Measurements from ENCODE around the gene USP32. TPM values are rescaled to one million over a fixed set of nuclear protein-coding genes. Genes with fewer than 3 reads are reported as not detected.
"Not testable (repeated sequence)": the region's sequence is repeated elsewhere in the genome, so short reads cannot be mapped to it uniquely, and the experiment has no call there.

The USP32 gene
- total and polyA plus RNA-seq, 2 of the 8 experiments (the other 6 are each of a cell fraction or from before 2014, with no cell fraction given), result 29.6 to 112 TPM

GRCh38 chr17:60379461-60379860 is 12.5 kb downstream of the USP32 start:
- 83% methylated on average over 2 of the region's 3 CpGs; no CpG with 5 or more reads in 1 of the 2 experiments for WGBS, 2 experiments (ENCODE audit: extremely low coverage in 1 of 2, insufficient coverage in 1 of 2, insufficient read length in 1 of 2, insufficient replicate concordance in 2 of 2, low coverage in 1 of 2, low lambda C conversion rate in 2 of 2, missing lambda C conversion rate in 1 of 2)
- H4K5ac ChIP-seq (ENCODE audit: insufficient read length, low read depth, low read length); H2BK5ac ChIP-seq (ENCODE audit: low read depth, low read length); DNase-seq (ENCODE audit: low read depth in 1 of 2, low spot score in 2 of 2); H3K4ac ChIP-seq (replicated peaks; ENCODE audit: insufficient read length, low read depth, low read length); H2BK12ac ChIP-seq (ENCODE audit: low read depth, low read length); H2BK15ac ChIP-seq (ENCODE audit: low read length); H4K91ac ChIP-seq (replicated peaks; ENCODE audit: insufficient read length, low read length); H4K20me1 ChIP-seq (replicated peaks in 1 of 2; ENCODE audit: control insufficient read depth in 1 of 2, insufficient read depth in 2 of 2, low read length in 2 of 2); H3K27me3 ChIP-seq (replicated peaks in 1 of 4; ENCODE audit: control insufficient read depth in 3 of 4, extremely low read depth in 1 of 4, insufficient read depth in 3 of 4, low read length in 3 of 4); H3K36me3 ChIP-seq (ENCODE audit: control insufficient read depth in 2 of 4, insufficient read depth in 4 of 4, low read length in 3 of 4); H3K23ac ChIP-seq (ENCODE audit: insufficient read length); H3K18ac ChIP-seq (ENCODE audit: extremely low read depth, low read length); H3K56ac ChIP-seq (replicated peaks; ENCODE audit: insufficient read length, low read depth, low read length); H3K23me2 ChIP-seq (ENCODE audit: low read depth, low read length); H4K8ac ChIP-seq (ENCODE audit: extremely low read depth, insufficient read depth, low read length); H2AK5ac ChIP-seq (ENCODE audit: low read depth, low read length); H3K4me3 ChIP-seq (ENCODE audit: extremely low read depth in 1 of 4, insufficient read depth in 2 of 4, low read depth in 3 of 4, low read length in 4 of 4); H3K27ac ChIP-seq (ENCODE audit: low read depth, low read length); H2BK20ac ChIP-seq (ENCODE audit: low read length); H3K9ac ChIP-seq (replicated peaks in 1 of 4; ENCODE audit: extremely low read depth in 1 of 4, low read depth in 3 of 4, low read length in 3 of 4); CTCF ChIA-PET (ENCODE audit: partially characterized antibody); H2BK120ac ChIP-seq (replicated peaks; ENCODE audit: low read depth, low read length); H3K4me2 ChIP-seq (ENCODE audit: insufficient read depth in 1 of 2, low read depth in 2 of 2, low read length in 2 of 2); H2AFZ ChIP-seq (ENCODE audit: low read length); H3K14ac ChIP-seq (ENCODE audit: insufficient read length); FAIRE-seq; H3K9me3 ChIP-seq (ENCODE audit: insufficient read depth in 2 of 2, low read depth in 1 of 2, low read length in 1 of 2); H3K79me1 ChIP-seq (ENCODE audit: low read depth, low read length): not testable (repeated sequence)
- H3K4me1 ChIP-seq (replicated peaks in 1 of 4; ENCODE audit: control insufficient read depth in 3 of 4, insufficient read depth in 4 of 4, low read length in 3 of 4), result peaks cover 5 to 13% (median 7%) of the 10 kb centered on the region in 4 experiments
- H3K79me2 ChIP-seq (ENCODE audit: control insufficient read depth in 1 of 2, insufficient read depth in 2 of 2, low read length in 2 of 2), result peaks cover 14 to 87% of the 10 kb centered on the region in 2 experiments
- POLR2A ChIA-PET (ENCODE audit: partially characterized antibody), result interaction anchor here (1.0 kb wide), 1 partner anchor 32 kb away, joined by 4 read pairs; no protein-coding TSS in a partner anchor

GRCh38 chr17:60378187-60378586 is 13.7 kb downstream of the USP32 start:
- H3K4me2 ChIP-seq (ENCODE audit: insufficient read depth in 1 of 2, low read depth in 2 of 2, low read length in 2 of 2); H3K27ac ChIP-seq (ENCODE audit: low read depth, low read length); H3K18ac ChIP-seq (ENCODE audit: extremely low read depth, low read length); H2AK5ac ChIP-seq (ENCODE audit: low read depth, low read length); H3K4ac ChIP-seq (replicated peaks; ENCODE audit: insufficient read length, low read depth, low read length); H4K91ac ChIP-seq (replicated peaks; ENCODE audit: insufficient read length, low read length); H2AFZ ChIP-seq (ENCODE audit: low read length); H4K8ac ChIP-seq (ENCODE audit: extremely low read depth, insufficient read depth, low read length); H3K36me3 ChIP-seq (ENCODE audit: control insufficient read depth in 2 of 4, insufficient read depth in 4 of 4, low read length in 3 of 4); H3K9ac ChIP-seq (replicated peaks in 1 of 4; ENCODE audit: extremely low read depth in 1 of 4, low read depth in 3 of 4, low read length in 3 of 4); H3K14ac ChIP-seq (ENCODE audit: insufficient read length); H3K9me3 ChIP-seq (ENCODE audit: insufficient read depth in 2 of 2, low read depth in 1 of 2, low read length in 1 of 2); H3K23ac ChIP-seq (ENCODE audit: insufficient read length); H2BK20ac ChIP-seq (ENCODE audit: low read length); H2BK12ac ChIP-seq (ENCODE audit: low read depth, low read length); H2BK15ac ChIP-seq (ENCODE audit: low read length); H4K20me1 ChIP-seq (replicated peaks in 1 of 2; ENCODE audit: control insufficient read depth in 1 of 2, insufficient read depth in 2 of 2, low read length in 2 of 2); H2BK120ac ChIP-seq (replicated peaks; ENCODE audit: low read depth, low read length); DNase-seq (ENCODE audit: low read depth in 1 of 2, low spot score in 2 of 2); H3K79me1 ChIP-seq (ENCODE audit: low read depth, low read length); H3K4me3 ChIP-seq (ENCODE audit: extremely low read depth in 1 of 4, insufficient read depth in 2 of 4, low read depth in 3 of 4, low read length in 4 of 4); H4K5ac ChIP-seq (ENCODE audit: insufficient read length, low read depth, low read length); H3K56ac ChIP-seq (replicated peaks; ENCODE audit: insufficient read length, low read depth, low read length); H3K4me1 ChIP-seq (replicated peaks in 1 of 4; ENCODE audit: control insufficient read depth in 3 of 4, insufficient read depth in 4 of 4, low read length in 3 of 4); POLR2A ChIA-PET (ENCODE audit: partially characterized antibody); FAIRE-seq; CTCF ChIA-PET (ENCODE audit: partially characterized antibody); H2BK5ac ChIP-seq (ENCODE audit: low read depth, low read length); H3K27me3 ChIP-seq (replicated peaks in 1 of 4; ENCODE audit: control insufficient read depth in 3 of 4, extremely low read depth in 1 of 4, insufficient read depth in 3 of 4, low read length in 3 of 4); H3K23me2 ChIP-seq (ENCODE audit: low read depth, low read length): not testable (repeated sequence)
- 91% methylated on average over 1 of the region's 1 CpG; no CpG with 5 or more reads in 1 of the 2 experiments for WGBS, 2 experiments (ENCODE audit: extremely low coverage in 1 of 2, insufficient coverage in 1 of 2, insufficient read length in 1 of 2, insufficient replicate concordance in 2 of 2, low coverage in 1 of 2, low lambda C conversion rate in 2 of 2, missing lambda C conversion rate in 1 of 2)
- peaks cover 3 to 85% of the 10 kb centered on the region in 2 experiments for H3K79me2 ChIP-seq (ENCODE audit: control insufficient read depth in 1 of 2, insufficient read depth in 2 of 2, low read length in 2 of 2)
